Inflammatory macrophage treated with lipopolysaccharide for 4 hours (primary cell): ENCODE data around the gene APOBEC3H.

Source experiments
- DNase-seq: peaks from one replicate; pipeline ENCODE4 v3.0.0-alpha.2; 2020

The APOBEC3H gene

GRCh38 chr22:39114112-39114511, 17.1 kb downstream of the APOBEC3H start:
- no peak for DNase-seq

GRCh38 chr22:39115570-39115969, 18.5 kb downstream of the APOBEC3H start:
- DNase-seq, result no peak

DNA sequence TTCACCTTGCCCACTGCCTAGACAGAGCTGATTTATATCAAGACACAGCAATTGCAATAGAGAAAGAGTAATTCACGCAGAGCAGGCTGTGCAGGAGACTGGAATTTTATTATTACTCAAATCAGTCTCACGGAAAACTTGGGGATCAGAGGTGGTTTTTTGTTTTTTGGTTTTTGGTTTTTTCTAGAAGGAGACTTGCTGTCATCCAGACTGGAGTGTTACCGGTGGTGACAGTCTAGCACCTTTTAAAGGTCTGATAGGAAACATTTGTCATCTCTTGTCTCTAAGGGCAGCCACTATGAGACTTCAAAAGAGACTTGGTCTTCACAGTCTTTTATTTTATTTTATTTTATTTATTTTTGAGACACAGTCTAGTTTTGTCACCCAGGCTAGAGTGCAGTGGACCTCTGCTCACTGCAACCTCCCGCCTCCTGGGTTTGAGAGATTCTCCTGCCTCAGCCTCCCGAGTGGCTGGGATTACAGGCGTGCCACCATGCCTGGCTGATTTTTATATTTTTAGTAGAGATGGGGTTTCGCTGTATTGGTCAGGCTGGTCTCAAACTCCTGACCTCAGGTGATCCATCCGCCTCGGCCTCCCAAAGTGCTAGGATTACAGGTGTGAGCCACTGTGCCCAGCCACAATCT, 19.1 kb downstream of the APOBEC3H start:
- no peak for DNase-seq

- DNase-seq, result peak; percentile 77
Measured at GRCh38 chr22:39117585-39118191, 20.6 kb downstream of the APOBEC3H start.

DNA sequence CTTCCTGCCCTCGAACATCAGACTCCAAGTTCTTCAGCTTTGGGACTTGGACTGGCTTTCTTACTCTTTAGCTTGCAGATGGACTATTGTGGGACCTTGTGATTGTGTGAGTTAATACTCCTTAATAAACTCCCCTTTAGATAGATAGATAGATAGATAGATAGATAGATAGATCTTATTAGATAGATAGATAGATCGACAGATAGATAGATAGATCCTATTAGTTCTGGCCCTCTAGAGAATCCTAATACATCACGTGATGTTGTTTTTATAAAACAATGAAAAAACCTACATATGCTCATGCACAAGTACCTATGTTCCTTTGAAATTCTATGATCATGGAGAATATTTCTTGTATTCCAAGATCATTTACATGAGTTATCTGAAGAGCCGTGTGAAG, 23.9 kb downstream of the APOBEC3H start:
- no peak for DNase-seq

GRCh38 chr22:39122772-39123470, 25.9 kb downstream of the APOBEC3H start:
- no peak for DNase-seq

GRCh38 chr22:39123751-39124581, 26.9 kb downstream of the APOBEC3H start:
- DNase-seq, result no peak

- DNase-seq, result no peak
Measured at GRCh38 chr22:39125622-39126021, 28.6 kb downstream of the APOBEC3H start.

DNA sequence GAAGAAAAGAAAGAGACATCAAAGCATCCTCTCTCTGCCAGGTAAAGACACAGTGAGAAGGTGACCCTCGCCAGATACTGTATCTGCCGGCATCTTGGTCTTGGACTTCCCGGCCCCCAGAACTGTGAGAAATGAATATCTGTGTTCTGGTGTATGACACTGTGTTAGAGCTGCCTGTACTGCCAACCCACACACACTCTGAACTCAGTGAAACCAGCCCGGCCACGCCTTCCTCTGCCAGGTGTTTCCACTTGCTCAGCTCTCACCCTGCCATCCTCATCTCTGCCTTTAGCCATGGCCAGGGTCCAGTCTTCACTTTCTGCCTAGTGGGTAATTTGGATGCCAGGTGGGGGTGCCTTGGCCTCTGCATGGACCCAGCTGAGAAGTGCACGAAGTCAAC, 31.5 kb downstream of the APOBEC3H start:
- no peak for DNase-seq

- no peak for DNase-seq
Measured at GRCh38 chr22:39129081-39129480, 32.0 kb downstream of the APOBEC3H start.

- no peak for DNase-seq
Measured at GRCh38 chr22:39129746-39130145, 32.7 kb downstream of the APOBEC3H start.

GRCh38 chr22:39130152-39130704, 33.2 kb downstream of the APOBEC3H start:
- no peak for DNase-seq

DNA sequence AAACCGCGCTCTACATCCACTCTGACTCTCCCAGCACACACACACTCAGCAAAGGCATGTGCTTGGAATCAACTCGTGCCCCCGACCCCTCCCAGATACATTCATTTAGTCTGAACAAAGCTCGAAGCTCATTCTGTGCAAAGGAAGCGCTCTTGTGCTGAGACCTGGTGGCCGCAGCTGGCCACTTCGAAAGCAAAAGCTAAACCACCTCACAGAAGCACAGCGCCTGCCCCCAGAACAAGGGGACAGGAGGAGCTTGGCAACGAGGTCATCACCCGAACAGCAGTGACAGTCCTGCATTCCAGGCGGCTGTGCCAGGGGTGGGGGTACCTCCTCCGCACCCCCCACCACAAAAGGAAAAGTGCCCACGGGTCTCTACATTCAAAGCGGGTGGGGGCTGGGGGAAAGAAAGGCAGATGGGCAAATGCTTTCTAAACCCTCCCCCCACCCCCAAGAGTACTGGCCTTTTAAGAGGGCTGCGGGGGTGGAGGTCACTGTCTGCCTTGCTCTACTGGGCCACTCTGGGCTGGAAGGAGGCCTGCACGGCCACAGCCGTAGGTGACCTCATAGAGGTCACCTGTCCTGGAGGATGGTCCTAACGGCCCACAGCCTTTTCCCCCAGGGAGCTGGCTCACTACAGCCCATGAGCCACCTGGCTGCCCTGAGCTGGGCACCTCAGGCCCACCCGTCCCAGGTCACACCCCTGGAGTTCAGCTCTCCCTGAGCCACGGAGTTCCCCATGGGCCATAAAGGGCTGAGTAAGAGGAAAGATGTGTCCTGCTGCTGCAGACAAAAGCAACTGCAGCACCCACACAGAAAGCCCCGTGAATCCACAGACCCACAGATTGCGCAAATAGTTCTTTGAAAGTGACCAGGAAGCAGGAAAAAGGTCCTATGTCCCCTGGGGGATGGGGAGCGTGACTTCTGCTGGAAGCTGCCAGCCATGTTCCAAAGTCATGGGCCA, 34.1 kb downstream of the APOBEC3H start:
- peak; percentile 76 for DNase-seq

DNA sequence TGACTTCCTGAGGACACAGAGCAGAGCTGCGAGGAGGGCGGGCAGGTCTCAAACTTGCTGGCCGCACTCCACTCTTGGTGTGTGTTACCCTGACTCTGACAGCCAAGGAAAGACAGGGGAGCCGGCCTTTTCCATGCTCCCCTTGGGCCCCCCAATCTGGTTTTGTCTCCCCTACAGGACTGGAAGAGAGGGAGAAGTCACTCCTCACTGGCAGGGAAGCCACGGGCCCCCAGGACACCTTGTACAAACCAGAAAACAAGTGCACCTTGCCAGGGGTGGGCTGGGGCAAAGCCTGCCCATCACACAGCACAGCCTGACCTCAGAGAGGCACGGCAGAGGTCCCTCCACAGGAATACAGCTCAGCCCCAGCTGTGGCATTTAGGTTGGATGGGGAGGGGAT, 35.2 kb downstream of the APOBEC3H start:
- no peak for DNase-seq

DNA sequence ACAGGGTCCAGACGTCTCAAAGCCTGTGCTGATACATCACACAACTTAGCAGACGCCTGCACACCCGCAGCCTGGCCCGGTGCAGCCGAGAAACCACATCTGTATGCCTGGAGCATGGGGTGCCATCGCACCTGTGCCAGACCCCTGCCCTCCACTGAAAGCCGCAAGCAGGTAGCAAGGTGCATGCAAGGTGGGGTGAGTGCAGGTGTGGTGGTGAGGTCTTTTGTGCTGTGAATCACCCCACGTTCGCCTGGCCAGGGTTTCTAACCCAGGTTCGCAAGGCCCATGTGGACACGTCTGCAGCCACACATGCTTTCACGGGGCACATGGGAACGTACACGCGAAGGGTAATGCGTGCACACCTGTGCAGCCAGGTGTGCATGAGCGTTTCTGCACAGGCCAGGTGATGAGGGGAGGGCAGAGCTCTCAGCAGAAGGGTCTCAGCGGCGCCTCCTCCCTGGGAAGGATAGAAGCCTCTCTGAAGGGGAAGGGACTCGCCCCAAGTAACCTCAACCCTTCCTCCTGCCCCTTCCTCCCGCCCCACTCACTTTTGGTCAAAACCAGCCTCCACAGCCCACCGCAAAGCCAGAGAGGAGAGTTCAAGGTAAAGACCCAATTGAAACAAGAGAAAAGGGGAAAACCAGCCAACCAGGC, 36.0 kb downstream of the APOBEC3H start:
- DNase-seq, result no peak

- no peak for DNase-seq
Measured at GRCh38 chr22:39133871-39134270, 36.8 kb downstream of the APOBEC3H start.

DNA sequence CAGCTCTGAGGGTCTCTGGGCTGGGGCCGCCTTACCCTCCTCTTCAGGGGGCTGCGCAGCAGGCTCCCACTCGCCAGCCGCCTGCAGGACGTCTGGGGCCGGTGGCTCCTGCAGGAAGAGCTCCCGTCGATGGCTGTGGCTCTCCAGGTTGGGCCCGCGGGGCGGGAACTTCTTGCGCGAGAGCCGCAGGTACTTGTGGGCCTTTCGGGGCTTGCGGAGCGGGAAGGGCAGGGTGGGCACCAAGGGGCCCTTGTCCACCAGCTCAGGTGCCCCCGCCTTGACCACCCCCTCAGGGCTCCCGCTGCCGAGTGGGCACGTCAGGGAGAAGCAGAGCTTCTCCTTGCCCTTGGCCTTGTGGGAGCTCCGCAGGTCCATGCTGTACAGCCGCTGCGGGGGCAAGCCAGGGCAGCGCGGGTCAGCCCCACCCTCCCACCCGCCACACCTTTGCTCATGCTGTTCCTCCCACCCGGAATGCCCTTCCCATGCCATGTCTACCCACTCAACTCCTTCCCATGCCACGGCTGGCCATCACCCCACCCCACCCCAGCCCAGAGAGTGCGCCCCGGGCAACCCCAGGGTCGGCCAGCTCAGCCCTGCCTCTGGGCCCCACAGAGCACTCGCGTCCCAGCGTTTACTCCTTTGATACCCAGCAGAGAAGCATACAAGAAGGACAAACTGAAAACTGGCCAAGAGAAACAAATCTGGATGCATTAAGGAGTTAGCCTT, 37.5 kb downstream of the APOBEC3H start:
- no peak for DNase-seq

- peak; percentile 19 for DNase-seq
Measured at GRCh38 chr22:39135092-39135896, 38.2 kb downstream of the APOBEC3H start.

GRCh38 chr22:39136317-39136716, 39.3 kb downstream of the APOBEC3H start:
- no peak for DNase-seq
